Transverse colon (tissue), 4 donors: Measurements from ENCODE around the gene APOC3. TPM values are rescaled to one million over a fixed set of nuclear protein-coding genes. Genes with fewer than 3 reads are reported as not detected.

ENCODE experiments used
- DNase-seq: peaks from one replicate; pipeline ENCODE4 v3.0.0-alpha.2; 2019
- H3K27ac ChIP-seq, 4 donors: fragments of 200-600 bp; sonication (generic); 2 replicates each; pipeline ENCODE4 v1.5.1; 2016 to 2018; ENCODE audit warnings: inconsistent platforms in 4 of 4
- H3K27me3 ChIP-seq: fragments of 200-600 bp; sonication (generic); 2 replicates; pipeline ENCODE4 v1.5.1; 2017; ENCODE audit warnings: inconsistent platforms
- H3K36me3 ChIP-seq, 4 donors: fragments of 200-600 bp; sonication (generic); 2 replicates each; pipeline ENCODE4 v1.5.1; 2017 to 2019; ENCODE audit warnings: inconsistent platforms in 4 of 4
- H3K4me1 ChIP-seq, 4 donors: fragments of 200-600 bp; sonication (generic); 2 replicates each; pipeline ENCODE4 v1.5.1; 2017 to 2020; ENCODE audit warnings: inconsistent platforms in 4 of 4
- H3K4me3 ChIP-seq, 4 donors: fragments of 200-600 bp; sonication (generic); 1 replicate in 1 of 4; 2 replicates in 3 of 4; pipeline versions ENCODE4 v1.5.1 to v1.6.1; 2017 to 2019; ENCODE audit warnings: inconsistent platforms in 4 of 4
- H3K9me3 ChIP-seq, 2 donors: fragments of 200-600 bp; sonication (generic); 2 replicates each; pipeline ENCODE4 v1.5.1; 2017 to 2019; ENCODE audit warnings: inconsistent platforms in 2 of 2
- CTCF ChIP-seq, 5 experiments: fragments of 200-600 bp in 3 of 5; fragments of 450-650 bp in 2 of 5; sonication (generic) in 3 of 5; IDR thresholded peaks; 1 replicate in 2 of 5; 2 replicates in 3 of 5; pipeline ENCODE4 v1.5.1; 2016 to 2017; ENCODE audit warnings: antibody characterized with exemption in 5 of 5, inconsistent platforms in 3 of 5, mild to moderate bottlenecking in 2 of 5, moderate library complexity in 1 of 5
- EP300 ChIP-seq: sonication (generic); formaldehyde crosslinking; IDR thresholded peaks from one replicate; pipeline ENCODE4 v1.6.1; 2017; ENCODE audit warnings: antibody characterized with exemption, low read depth
- POLR2A ChIP-seq: fragments of 450-650 bp; IDR thresholded peaks from one replicate; pipeline ENCODE4 v1.6.1; 2016; ENCODE audit warnings: antibody characterized with exemption, mild to moderate bottlenecking, moderate library complexity
- POLR2AphosphoS5 ChIP-seq, 3 donors: sonication (generic); formaldehyde crosslinking; IDR thresholded peaks; one replicate each; pipeline ENCODE4 v1.6.1; 2016; ENCODE audit warnings: antibody characterized with exemption in 3 of 3
- WGBS, 2 donors: methylation state at CpG; one replicate each; pipeline ENCODE4 v1.1.5; 2018; ENCODE audit warnings: low coverage in 1 of 2; 5-methylcytosine and 5-hydroxymethylcytosine counted together
- in situ Hi-C, 4 donors: fragments of 200-750 bp; cut with MboI; loops; one replicate each; pipeline versions ENCODE4 v1.15.0 to v1.15.1; 2017; ENCODE audit warnings: low sequenced_read_pairs in 3 of 4, low pct_ligation_motif_present in 1 of 4, low pct_unique_long_range_greater_than_20kb in 1 of 4
- intact Hi-C: fragments of 100-400 bp; cut with DNase I; formaldehyde crosslinking; loops from one replicate; pipeline ENCODE4 v1.15.1; 2023; ENCODE audit warnings: low total_unique reads
- total RNA-seq, 4 donors: library from RNA; depleted of rRNA; stranded (reverse); fragments of >200 nt; gene quantifications; one replicate each; pipeline ENCODE4 v1.1.0, GENCODE V29; 2016

APOC3 gene
- total RNA-seq, 4 donors from 2014 or later, result 3.0 to 5.3 TPM; not detected in 2

- no peak for TF ChIP-seq CTCF (IDR thresholded peaks at IDR 0.05)
- no peak for TF ChIP-seq POLR2A
- no peak for TF ChIP-seq EP300
- no peak for TF ChIP-seq POLR2AphosphoS5 (IDR thresholded peaks at IDR 0.05)
- Histone ChIP-seq H3K27me3 (no peaks in the 10 kb centered on the region), H3K9me3 (no peaks in the 10 kb centered on the region), H3K27ac (no peak overlapping the region), H3K4me3 (no peak overlapping the region), H3K36me3 (no peaks in the 10 kb centered on the region), H3K4me1 (no peaks in the 10 kb centered on the region)
- in situ Hi-C loops, result no loop called here
- intact Hi-C loops, result no loop called here
- DNase-seq, result no peak
- WGBS, 2 donors, result 87 to 92% methylated on average over 2 to 9 of the region's 9 CpGs
These were observed 10.7 kb upstream of the APOC3 start for GRCh38 chr11:116819049-116819448.

GRCh38 chr11:116821050-116821918 lies 8.4 kb upstream of the APOC3 start:
- Histone ChIP-seq H3K36me3 (no peaks in the 10 kb centered on the region), H3K27me3 (no peaks in the 10 kb centered on the region), H3K27ac (no peak overlapping the region), H3K4me1 (no peaks in the 10 kb centered on the region), H3K9me3 (no peaks in the 10 kb centered on the region), H3K4me3 (no peak overlapping the region)
- TF ChIP-seq POLR2AphosphoS5 (IDR thresholded peaks at IDR 0.05) (no peak), POLR2A (no peak), EP300 (no peak), CTCF (IDR thresholded peaks at IDR 0.05) (no peak)
- 95% methylated on average over 51 of the region's 51 CpGs; no CpG with 5 or more reads in 1 of the 2 donors for WGBS, 2 donors
- intact Hi-C loops, result no loop called here
- no peak for DNase-seq
- in situ Hi-C loops, result no loop called here

DNA sequence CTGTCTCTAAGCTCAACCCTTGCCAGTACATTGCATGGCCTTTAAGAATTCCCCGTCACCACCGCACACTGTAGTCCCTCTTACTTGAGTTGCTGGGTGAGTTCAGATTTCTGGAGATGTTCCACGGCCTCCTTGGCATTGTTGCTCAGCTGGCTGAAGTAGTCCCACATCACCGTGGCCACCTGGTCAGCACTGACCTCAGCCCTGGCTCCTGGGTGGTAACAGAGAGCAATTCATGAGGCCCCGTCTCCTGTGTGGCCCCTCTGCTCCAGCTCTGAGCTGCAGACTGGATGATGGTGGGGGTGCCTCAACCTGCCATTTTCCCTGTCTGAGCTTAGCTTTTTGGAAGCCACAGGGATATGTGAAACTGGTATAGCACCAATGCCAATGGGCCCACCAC lies 7.1 kb upstream of the APOC3 start:
- no peaks in the 10 kb centered on the region for H3K27me3 ChIP-seq
- no peak for TF ChIP-seq EP300
- TF ChIP-seq POLR2AphosphoS5 (IDR thresholded peaks at IDR 0.05), result no peak
- TF ChIP-seq CTCF (IDR thresholded peaks at IDR 0.05), result no peak
- no peak for TF ChIP-seq POLR2A
- no peaks in the 10 kb centered on the region for H3K4me1 ChIP-seq
- intact Hi-C loops, result no loop called here
- no peaks in the 10 kb centered on the region for H3K9me3 ChIP-seq
- in situ Hi-C loops, result no loop called here
- H3K27ac ChIP-seq, result no peak overlapping the region
- 73% methylated on average over 5 of the region's 5 CpGs; no CpG with 5 or more reads in 1 of the 2 donors for WGBS, 2 donors
- H3K4me3 ChIP-seq, result no peak overlapping the region
- no peak for DNase-seq
- H3K36me3 ChIP-seq, result no peaks in the 10 kb centered on the region

GRCh38 chr11:116823031-116823843 lies 6.5 kb upstream of the APOC3 start, which contains the start of gene APOA4:
APOA4 (minus strand) TSS chr11:116823304; CDS start chr11:116823191, 113 bp downstream.
- in situ Hi-C loops, result no loop called here
- intact Hi-C loops, result no loop called here

More at GRCh38 chr11:116823031-116823843, 6.5 kb upstream of the APOC3 start, which contains the start of gene APOA4:
- TF ChIP-seq POLR2A (no peak), POLR2AphosphoS5 (IDR thresholded peaks at IDR 0.05) (no peak), CTCF (IDR thresholded peaks at IDR 0.05) (no peak)
- Histone ChIP-seq H3K9me3 (no peaks in the 10 kb centered on the region), H3K4me3 (no peak within 1 kb of the TSS), H3K27me3 (no peaks in the 10 kb centered on the region), H3K4me1 (no peaks in the 10 kb centered on the region), H3K27ac (no peak within 1 kb of the TSS), H3K36me3 (no peaks in the 10 kb centered on the region)
- no peak for DNase-seq
- WGBS, 2 donors, result 85% methylated on average over 15 of the region's 16 CpGs; no CpG with 5 or more reads in 1 of the 2 donors
